ENCODE measurements around the gene LAMC3.

DNA sequence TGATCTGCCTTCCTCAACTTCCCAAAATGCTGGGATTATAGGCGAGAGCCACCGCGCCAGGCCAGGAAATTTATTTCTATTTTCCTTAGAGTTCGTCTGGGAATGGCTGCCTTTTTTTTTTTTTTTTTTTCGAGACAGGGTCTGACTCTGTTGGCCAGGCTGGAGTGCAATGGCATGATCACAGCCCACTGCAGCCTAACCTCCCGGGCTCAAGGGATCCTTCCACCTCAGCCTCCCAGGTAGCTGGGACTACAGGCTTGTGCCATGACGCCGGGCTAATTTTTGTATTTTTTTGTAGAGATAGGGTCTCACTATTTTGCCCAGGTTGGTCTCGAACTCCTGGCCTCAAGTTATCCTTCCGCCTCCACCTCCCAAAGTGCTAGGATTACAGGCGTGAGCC lies 888 bp upstream of the LAMC3 start:
- TF ChIP-seq CTCF (IDR thresholded peaks at IDR 0.05; ENCODE audit: low read depth, low read length), result no peak
- TF ChIP-seq POLR2A (IDR thresholded peaks at IDR 0.05; ENCODE audit: extremely low read depth, insufficient read length), result no peak
- TF ChIP-seq, protein P1, sequence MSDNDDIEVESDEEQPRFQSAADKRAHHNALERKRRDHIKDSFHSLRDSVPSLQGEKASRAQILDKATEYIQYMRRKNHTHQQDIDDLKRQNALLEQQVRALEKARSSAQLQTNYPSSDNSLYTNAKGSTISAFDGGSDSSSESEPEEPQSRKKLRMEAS (IDR thresholded peaks at IDR 0.05; ENCODE audit: low read depth, low read length), result no peak
- TF ChIP-seq MYC (IDR thresholded peaks at IDR 0.05; ENCODE audit: low read depth, low read length), result no peak
